Stimulated activated CD4-positive, alpha-beta T cell treated with anti-CD3 and anti-CD28 coated beads, Interleukin-1b, Interleukin-23, amount 100 ng/mL, for 4 hours (primary cell): ENCODE data around the gene B4GAT1.
"Not testable (repeated sequence)": the region's sequence is repeated elsewhere in the genome, so short reads cannot be mapped to it uniquely, and the experiment has no call there.

Experiments
- DNase-seq, 2 donors: peaks; one replicate each; pipeline ENCODE4 v3.0.0-alpha.2; 2020; ENCODE audit warnings: low read depth in 2 of 2

B4GAT1 gene

DNA sequence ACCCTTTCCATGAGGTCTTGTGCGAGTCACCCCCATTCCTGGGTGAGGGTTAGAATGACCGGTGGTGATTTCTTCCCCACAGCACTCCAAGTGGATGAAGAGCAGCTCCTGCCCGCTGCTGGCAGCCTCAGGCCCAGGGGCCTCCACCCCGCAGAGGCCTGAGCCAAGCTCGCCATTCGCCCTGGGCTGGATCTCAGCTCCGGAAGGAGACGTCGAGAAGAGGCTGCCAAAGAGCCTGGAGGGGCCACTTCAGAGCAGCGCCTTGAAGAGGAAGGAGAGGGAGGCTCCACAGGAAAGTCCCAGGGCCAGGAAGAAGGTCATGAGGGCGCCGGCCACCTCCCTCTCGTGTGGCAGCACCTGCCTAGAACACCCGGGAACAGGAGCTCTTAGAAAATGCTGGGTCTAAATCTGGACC lies 15.8 kb upstream of the B4GAT1 start:
- no peak for DNase-seq

DNA sequence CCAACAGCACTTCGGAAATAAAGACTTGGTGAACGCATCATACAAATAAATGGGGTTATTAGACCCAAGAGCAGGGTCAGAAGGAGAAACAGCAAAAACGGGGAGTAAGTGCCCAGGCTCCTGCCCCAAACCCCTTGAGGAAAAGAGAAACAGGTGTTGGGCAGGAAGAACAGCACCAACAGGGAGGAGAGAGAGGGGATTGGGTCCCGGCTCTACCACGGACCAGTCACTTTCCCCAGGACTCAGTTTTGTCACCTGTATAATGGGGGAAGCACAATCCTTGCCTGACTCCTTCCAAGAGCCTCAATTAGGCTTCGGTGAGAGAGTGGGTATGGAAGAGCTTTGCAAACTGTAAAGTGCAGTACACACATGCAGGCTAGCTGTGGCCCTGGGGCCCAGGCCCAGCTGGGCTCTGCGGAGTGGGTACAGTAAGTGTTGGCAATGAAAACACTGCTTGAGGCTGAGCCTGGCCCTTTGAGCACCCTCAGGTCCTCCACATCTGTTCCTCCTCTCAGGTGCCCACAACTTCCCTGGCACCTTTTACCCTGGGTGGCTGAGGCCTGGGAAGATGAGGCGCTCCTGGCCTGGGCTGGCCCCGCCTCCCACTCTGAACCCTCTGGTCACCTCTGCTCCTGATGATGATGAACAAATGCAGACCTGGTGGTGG lies 15.2 kb upstream of the B4GAT1 start:
- no peak for DNase-seq

DNA sequence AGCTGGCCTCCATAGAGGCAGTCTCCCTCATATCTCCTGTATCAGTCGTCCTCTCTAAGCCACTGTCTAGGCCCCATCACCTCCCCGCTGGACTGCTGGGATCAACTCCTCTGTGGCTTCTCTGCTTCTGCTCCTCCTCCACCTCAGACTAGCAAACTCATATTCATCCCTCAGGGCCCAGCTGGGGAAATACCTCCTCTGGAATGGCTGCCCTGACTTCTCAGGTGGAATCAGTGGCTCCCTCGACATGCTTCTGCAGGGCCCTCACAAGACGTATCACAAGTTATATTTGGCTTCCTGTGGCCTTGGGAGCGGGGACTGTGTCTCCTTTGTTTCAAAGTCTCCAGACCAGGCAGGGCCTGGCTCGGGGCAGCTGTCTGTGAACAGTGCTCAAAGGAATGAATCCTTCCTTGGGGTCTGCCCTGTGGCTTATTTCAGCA lies 14.1 kb upstream of the B4GAT1 start:
- no peak for DNase-seq

DNA sequence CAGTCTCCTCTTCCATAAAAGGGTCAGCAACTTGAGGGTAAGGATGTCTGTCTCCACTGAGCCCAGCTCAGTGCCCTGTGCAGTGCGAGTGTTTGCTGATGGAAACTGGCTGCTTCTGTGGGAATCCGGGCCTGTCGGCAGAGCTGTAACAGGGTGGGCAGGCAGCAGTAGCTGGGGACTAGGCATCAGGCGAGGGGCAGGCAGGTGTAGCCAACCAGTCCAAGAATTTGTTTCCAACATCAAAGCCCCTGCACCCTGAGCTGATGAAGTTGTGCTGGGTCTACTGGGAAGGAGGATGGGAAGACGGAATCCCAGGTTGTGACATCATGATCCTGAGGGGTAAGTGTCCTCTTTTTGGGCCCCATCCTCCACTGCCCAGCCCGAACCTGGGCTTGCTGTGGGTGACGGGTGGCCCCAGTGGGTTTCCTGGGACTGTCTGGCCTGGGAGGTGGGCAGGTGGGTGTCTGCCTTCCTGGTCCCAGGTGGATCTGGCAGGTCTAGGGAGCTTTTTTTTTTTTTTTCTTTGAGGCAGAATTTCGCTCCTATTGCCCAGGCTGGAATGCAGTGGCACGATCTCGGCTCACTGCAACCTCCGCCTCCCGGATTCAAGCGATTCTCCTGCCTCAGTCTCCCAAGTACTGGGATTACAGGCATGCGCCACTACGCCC lies 13.1 kb upstream of the B4GAT1 start:
- no peak for DNase-seq

DNA sequence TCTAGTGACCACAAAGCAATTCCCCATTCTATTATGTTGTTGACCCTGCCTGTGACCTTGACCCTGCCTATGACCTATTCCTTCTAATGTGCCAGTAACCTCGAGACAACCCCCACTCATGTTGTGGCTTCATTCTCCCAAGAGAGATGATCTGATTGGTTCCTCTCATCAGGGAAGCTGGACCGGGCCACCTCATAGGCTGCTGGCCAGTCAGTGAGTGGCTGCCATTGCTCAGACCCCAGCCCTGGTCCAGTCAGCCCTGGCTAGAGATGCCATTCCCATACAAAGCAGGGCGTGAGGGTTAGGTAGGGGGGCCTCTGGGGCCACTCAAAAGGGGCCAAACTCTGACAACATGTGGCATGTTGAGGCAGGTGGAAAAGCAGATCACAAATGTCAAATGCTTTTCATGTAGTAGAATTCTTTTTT lies 12.2 kb upstream of the B4GAT1 start:
- no peak for DNase-seq

DNA sequence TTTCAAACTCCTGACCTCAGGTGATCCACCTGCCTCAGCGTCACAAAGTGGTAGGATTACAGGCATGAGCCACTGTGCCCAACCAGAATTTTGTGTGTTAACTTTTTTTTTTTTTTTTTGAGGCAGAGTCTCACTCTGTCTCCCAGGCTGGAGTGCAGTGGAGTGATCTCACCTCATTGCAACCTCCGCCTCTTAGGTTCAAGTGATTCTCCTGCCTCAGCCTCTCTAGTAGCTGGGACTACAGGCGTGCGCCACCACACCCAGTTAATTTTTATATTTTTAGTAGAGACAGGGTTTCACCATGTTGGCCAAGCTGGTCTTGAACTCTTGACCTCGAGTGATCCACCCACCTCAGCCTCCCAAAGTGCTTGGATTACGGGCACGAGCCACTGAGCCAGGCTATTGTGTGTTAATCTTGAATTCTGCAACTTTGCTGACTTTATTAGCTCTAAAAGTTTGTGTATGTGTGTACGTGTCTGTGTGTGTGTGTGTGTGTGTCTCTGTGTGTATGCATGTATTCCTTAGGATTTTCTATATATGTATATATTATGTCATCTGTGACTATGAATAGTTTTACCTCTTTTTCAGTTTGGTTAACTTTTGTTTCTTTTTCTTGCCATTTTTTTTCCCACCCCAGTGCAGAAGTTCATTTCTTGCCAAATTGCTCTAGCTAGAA lies 3.3 kb upstream of the B4GAT1 start:
- not testable (repeated sequence) for DNase-seq

DNA sequence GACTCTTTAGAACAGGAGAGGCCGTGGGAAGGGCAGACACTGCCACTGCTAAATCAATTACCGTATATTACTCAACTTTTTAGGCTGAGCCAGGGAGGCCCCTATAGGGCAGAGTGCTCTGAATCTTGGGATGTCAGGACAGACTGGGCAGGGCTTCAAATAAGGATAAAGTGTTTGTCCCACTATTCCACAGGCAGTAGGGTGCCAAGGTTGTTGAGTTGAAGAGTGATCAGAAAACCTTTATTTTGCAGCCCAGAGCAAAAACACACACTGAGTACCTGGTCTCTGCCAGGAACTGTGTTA lies 1.6 kb upstream of the B4GAT1 start:
- no peak for DNase-seq

DNA sequence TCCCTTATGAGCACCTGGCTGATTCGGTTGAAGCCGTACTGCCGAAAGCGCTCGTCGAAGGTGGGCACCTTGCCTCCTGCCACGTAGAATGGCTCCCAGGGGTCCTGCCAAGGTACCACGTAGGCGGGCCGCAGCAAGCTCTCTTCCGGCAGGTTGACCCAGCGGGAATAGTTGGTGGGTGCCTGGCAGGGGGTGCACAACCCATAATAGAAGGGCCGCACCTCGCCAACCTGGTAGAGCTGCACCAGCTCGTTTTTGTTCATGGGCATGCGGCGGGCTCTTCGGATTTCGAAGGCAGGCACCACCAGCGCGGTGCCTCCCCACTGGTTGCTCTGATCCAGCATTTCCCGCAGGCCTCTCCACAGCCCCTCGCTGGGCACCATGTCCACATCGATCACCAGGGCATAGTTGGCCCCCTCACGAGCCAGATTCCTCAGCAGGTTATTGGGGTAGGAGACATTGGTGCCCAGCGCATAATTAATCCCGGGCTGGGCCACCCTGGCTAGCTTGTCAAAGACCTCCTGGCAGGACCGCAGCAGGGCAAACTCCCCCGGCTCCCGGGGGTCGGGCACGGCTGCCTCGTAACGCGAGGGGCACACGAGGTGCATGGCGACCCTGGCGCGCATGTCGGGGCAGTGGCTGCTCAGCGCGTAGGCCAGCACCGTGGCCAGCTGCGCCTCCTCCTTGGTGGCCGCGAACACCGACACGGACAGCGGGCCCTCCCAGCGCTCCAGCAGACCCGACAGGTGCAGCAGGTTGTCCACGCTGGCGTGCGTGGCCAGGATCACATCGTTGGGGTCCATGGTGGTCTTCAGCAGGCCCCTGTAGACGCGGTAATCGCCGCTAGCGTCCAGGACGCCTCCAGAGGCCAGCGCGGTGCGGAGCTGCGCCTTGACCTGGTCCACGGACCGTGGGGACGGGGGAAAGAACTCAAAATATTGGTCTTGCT lies 679 bp downstream of the B4GAT1 start:
- no peak for DNase-seq

DNA sequence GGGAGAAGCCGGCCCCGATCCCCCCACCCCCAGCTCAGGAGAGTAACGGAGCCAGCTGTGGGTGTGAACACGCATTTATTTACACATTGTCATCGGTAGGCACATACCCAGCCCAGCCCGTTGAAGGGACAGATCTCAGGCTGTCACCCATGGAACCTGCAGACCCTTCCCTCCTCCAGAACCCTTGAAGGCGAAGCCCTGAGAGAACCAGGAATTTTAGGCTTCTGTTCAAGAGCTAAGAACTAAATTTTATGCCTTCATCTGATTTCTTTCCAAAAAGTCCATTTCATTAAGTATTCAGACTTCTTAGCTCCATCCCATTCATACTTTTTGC lies 2.1 kb downstream of the B4GAT1 start:
- no peak for DNase-seq

DNA sequence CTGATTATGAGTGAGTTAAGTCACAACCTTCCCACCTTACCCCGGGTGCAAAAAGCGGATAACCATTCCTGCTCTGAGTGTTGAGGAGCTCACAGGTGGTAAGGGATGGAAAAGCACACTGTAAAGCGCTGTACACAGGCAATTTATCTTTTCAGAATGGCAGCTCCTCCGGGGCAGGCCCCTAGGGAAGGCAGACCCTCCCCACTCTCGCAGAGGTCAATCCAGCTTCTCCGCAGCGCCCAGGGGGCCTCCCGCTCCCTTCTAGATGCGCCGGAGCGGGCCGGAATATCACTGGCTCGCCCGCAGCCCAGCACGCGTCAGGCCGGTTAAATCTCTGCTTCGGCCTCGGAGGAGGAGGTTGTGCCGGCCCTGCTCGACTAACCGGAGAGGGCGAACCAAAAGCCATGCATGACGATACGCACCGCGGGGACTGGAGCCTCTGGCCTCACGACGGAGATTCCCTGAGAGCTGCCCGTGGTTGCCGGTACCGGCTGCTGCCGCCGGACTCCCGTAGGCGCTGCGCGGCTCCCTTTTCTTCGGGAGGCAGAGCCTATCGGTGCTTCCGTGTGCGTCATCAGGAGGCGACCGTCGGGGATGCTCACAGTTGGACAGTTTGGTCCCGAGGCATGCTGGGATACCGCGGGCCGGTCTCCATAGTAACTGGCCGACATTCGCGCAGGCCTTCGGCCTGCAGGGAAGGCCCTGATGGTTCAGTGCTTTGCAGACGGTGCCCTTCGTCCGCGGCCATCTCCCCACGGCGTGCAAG lies 2.7 kb downstream of the B4GAT1 start, which contains the start of gene BRMS1:
TSS of gene BRMS1 (minus strand) at position 555 of the 766 bp plus-strand sequence. CDS start 2,870 bp downstream, outside the sequence.
- peak; percentile 87 to 92 for DNase-seq

DNA sequence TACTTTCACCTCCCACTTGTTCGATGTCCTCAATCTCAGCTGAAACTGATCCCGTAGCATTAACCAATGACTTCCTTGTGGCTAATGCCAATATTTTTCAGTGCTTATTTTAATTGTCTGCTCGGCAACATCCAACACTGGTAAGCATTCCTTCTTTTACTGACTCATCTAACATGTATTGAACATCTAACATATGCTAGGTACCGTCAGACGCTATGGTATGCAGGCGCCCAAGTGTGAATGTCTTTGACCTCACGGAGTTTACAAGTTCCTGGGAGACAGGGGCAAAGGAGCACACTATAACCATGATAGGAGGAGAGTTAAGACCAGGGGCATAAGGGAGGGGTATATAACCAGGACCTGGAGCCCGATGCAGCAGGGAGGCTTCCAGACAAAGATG lies 4.3 kb downstream of the B4GAT1 start:
- no peak for DNase-seq

DNA sequence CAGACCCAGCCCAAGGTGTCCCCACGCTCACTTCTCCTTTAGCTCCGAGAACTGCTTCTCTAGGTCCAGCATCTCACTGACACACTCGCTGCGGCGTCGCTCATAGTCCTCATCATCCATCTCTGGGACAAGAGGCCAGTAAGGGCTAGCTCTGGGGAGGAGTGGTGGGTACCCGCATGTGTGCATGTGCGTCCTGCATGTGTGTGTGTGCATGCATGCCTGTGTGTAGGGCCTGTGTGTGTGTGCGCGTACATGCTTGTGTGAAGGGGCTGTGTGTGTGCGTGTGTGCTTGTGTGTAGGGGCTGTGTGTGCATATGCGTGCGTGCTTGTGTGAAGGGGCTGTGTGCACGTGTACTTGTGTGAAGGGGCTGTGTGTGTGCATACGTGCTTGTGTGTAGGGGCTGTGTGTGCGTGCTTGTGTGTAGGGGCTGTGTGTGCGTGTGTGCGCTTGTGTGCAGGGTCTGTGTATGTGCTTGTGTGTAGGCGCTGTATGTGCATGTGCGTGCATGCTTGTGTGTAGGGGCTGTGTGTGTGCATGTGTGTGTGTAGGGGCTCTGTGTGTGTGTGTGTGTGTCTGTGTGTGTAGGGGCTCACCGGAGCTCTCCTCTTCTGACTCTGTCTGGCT lies 5.8 kb downstream of the B4GAT1 start:
- no peak for DNase-seq

DNA sequence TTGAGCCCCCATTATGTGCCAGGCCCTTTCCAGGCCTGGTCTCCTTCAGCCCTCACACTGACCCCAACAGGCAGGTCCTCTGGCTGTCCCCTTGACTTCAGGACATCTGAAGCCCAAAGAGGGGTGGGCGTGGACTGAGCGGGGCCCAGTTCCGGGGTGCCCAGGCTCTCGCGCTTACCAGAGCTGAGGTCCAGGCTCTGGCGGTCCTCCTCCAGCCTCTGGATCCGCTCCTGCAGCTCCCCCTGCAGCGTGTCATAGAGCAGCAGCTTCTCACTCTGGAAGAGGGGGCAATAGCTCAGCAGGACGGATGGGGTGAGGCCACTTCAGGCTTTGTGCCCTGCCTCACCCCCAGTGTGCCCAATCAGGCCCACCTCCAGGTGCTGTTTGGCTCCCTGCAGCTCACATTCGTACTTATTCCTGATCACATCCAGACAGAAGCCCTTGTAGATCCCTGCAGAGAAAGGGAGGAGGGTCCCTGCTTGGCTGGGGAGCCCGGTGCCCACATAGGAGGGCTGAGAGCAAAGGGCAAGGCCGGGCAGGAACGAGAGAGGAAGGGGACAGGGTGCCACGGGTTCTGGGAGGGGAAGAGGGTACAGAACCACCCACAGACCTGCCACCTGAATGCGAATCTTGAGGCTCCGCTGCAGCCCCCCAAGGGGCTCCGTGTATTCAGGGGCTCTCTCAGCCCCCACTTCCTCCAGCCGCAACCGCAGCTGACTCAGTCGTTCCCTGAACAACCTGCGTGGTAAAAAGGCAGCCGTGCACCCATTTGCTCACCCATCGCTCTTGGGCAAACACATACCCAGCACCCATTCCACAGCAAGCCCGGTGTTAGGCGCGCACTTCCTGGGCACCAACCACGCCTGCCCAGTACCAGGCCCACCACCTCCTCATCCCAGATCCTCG lies 6.6 kb downstream of the B4GAT1 start:
- DNase-seq = no peak

DNA sequence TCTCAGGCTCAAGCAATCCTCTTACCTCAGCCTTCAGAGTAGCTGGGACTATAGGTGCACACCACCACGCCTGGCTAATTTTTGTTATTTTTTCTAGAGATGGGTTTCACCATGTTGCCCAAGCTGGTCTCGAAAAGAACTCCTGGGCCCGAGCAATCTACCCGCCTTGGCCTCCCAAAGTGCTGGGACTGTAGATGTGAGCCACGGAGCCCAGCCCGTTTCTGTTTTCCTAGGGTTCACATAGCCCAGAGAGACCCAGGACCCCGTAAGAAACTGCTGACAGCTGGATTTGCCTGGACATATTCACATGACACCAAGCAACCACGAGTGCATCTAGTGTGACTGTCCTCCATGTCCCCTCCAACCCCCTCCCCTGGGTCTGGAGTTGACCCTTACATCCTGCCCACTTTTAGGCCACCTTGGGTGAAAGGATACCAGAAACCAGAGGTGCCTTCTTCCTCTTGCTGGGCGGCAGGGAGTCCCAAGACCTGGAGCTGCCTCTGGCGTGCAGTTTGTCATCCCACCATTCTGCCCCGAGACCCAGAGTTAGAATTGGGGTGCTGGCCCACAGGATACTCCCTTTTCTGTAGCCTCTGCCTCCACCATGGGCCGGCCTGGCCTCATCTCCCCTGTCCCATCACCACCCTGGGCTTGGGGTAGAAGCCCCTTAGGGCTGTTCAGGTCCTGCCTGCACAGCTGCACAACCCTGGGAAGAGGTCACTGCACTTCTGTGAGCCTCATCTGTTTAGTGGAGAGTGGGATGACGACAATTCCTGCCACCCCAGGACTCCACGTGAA lies 7.5 kb downstream of the B4GAT1 start:
- DNase-seq = no peak

DNA sequence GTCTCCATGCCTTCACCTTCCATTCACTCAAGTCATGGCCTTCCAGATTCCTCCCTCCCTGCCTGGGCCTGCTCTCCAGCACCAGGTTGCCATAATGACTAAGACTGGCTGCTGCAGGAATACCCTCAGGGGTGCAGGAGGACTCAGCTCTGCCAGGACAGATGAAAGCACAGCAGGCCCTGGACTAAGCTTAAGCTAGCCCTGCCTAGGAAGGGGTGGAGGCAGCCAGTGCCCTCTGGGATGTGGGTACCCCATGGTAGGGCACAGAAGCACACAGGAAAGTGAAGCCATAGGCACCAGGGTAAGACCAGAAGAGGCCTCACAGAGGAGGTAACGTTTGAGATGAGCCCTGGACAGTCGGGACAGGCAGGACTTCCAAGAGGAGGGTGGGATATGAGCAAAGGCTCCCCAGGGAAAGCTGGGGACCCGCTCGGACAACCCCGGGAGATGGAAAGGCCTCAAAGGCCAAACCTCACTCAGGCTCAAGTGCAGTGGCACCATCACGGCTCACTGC lies 8.2 kb downstream of the B4GAT1 start:
- no peak for DNase-seq

DNA sequence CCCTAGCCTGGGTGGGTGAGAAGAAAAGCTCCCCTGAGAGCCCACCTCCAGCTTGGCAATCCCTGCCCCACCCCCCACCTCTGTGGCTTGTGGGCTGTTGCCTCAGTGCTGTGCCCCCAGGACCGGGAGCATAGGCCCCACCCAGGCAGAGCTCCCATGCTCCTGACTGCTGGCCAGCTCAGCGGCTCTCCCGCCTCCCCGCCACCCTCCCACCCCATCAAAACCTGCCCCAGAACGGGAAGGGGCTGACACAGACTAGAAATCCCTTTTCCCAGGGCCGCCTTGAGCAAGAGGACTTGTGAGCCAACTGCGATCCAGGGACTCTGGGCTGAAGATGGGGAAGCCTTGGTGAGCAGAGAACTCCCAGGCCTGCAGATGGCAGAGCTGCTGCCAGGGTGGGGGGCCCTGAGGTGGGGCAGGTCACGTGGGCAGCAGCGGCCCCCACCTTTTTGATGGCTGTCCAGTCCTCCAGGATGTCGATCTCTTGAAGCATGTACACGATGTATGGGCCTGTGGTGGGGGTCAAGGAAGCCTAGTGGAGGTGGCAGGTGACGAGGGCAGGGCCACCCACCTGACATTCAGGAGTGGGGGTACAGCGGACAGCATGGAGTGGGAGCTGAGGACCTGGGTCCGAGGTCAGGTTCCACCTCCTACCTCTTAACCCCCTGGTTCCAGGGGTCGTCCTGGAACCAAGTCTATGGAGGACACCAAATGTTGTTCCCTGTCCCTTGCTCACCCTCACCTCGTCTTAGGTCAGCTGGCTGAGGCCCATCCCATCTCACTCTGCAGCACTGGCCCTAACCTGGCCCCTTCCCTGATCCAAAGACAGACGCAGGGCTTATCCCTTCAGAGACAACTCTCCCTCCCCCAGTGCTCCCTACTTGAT lies 8.9 kb downstream of the B4GAT1 start:
- DNase-seq = no peak

DNA sequence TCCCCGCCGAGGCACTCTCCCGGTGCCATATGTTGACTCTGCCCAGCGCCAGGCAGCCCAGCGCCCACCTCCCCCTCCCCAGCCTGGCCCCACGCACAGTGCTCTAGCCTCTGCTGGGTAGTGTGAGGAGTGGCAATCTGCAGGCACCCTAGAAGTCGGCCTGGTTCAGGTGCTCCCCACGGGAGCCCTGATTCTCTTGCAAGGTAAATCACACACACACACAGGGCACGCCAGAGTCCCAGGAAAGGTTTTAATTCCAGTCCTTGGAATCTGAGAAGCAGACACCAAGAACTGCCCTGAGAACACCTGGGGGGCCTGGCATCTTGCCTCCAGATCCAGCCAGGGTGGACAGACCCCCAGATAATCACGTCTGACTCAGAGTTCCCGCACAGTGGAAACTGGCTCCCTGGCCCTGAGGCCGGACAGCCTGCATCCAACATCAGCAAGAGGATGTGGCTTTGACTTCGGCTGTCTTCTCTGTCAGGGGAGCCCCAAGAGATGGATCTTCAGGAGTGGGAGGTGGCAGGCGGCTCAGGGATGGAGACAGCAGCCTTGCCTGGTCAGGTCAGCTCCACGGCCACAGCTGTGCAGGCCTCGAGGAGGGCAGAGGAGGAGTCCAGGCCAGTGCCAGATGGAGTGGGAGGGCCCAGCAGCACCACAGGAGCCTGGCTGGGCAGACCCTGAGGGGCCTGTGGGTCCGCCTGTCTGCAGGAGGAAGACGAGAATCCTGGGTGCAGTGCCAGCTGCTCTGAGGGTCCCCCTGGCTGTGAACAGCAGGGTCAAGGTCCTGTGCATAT lies 10.1 kb downstream of the B4GAT1 start:
- DNase-seq = no peak
